GM21786 (cell line): ENCODE results near the gene WDR48.

ENCODE experiments used
- ATAC-seq: cut with Tn5 transposase; IDR thresholded peaks from one replicate; pipeline ENCODE4 v1.9.1; 2021; ENCODE audit not compliant: unreplicated experiment

The WDR48 gene

GRCh38 chr3:39118931-39119660, 67.3 kb downstream of the WDR48 start:
- no peak for ATAC-seq

- ATAC-seq: no peak
Observed at GRCh38 chr3:39121621-39122020, 69.8 kb downstream of the WDR48 start.

- ATAC-seq: peak; percentile 72
Observed at GRCh38 chr3:39122813-39123212, 71.0 kb downstream of the WDR48 start.

GRCh38 chr3:39124876-39125840, 73.3 kb downstream of the WDR48 start:
- ATAC-seq: no peak

GRCh38 chr3:39125841-39126500, 74.2 kb downstream of the WDR48 start:
- no peak for ATAC-seq

GRCh38 chr3:39126532-39127071, 74.8 kb downstream of the WDR48 start:
- ATAC-seq: no peak

- ATAC-seq: no peak
Observed at GRCh38 chr3:39127269-39127907, 75.6 kb downstream of the WDR48 start.

- ATAC-seq: no peak
Observed at GRCh38 chr3:39127908-39128304, 76.1 kb downstream of the WDR48 start.

GRCh38 chr3:39128951-39129350, 77.1 kb downstream of the WDR48 start:
- ATAC-seq: no peak

GRCh38 chr3:39130026-39130425, 78.2 kb downstream of the WDR48 start:
- ATAC-seq: no peak

GRCh38 chr3:39130693-39131265, 79.0 kb downstream of the WDR48 start:
- ATAC-seq: no peak

GRCh38 chr3:39132096-39133092, 80.6 kb downstream of the WDR48 start:
- no peak for ATAC-seq

GRCh38 chr3:39133093-39133490, 81.3 kb downstream of the WDR48 start:
- no peak for ATAC-seq

GRCh38 chr3:39133822-39134221, 82.0 kb downstream of the WDR48 start:
- no peak for ATAC-seq

GRCh38 chr3:39134305-39134704, 82.5 kb downstream of the WDR48 start:
- ATAC-seq: no peak

- no peak for ATAC-seq
Observed at GRCh38 chr3:39135170-39135805, 83.5 kb downstream of the WDR48 start.

GRCh38 chr3:39136533-39137434, 85.0 kb downstream of the WDR48 start:
- no peak for ATAC-seq
